ENCODE results near the gene OLIG1. TPM values are rescaled to one million over a fixed set of nuclear protein-coding genes. Genes with fewer than 3 reads are reported as not detected.

Gene OLIG1
- total RNA-seq, 2 donors from 2014 or later = not detected

DNA sequence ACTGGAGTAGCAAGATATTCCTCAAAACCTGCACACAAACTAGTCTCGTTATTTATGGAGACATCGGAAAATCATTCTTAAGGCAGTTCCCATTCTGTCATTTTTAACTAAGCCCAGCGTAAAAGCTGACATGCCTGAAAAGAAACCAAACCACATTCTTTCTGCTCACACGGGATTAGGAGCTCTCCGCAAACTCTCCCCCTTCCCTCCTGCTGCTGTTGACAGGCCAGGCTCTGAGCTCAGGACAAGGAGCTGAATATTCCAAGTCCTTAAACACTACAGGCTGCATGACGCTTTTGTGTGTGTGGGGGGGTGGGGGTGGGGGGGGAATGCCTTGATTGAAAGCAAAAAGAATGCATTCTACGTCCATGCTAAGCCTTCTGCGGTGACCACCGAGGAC is 5.2 kb downstream of the OLIG1 start:
- no peak overlapping the region for H3K4me3 ChIP-seq
- peaks cover 14 to 16% of the 10 kb centered on the region in 2 donors for H3K27me3 ChIP-seq
- H3K4me1 ChIP-seq = peaks cover 0 to 18% of the 10 kb centered on the region in 2 donors

DNA sequence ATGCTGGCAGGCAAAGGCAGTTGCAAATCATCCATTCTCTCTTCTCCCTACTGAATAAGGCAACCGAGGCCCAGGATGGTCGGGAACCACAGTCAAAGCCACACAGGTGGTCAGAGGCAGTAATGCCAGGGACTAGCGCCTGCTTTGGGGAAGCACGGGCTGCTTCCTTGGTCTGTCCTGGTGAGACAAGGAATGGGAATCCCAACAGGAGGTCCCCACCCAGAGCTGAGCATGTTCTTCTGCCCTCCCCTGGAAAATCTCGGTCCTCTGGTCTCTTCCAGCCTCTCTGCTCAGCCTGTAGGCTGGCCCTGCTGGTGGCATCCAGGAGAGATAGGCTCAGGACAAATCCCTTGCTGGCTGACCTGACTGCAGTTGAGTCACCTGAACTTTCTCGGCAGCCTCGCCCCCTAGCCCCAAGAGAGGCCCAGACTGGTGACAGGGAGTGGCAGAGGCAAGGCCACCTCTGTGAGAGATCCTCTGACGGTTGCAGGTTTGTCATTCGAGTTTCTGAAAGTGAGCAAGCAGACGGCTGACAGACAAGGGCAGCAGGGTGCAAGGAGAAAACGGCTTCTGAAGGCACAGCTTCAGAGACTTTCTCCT is 5.8 kb downstream of the OLIG1 start:
- peaks cover 14 to 16% of the 10 kb centered on the region in 2 donors for H3K27me3 ChIP-seq

More for the DNA sequence above, 5.2 kb downstream of the OLIG1 start:
- H3K9me3 ChIP-seq = no peaks in the 10 kb centered on the region
- H3K36me3 ChIP-seq = no peaks in the 10 kb centered on the region
- H3K27ac ChIP-seq = no peak overlapping the region
- TF ChIP-seq, protein P1, sequence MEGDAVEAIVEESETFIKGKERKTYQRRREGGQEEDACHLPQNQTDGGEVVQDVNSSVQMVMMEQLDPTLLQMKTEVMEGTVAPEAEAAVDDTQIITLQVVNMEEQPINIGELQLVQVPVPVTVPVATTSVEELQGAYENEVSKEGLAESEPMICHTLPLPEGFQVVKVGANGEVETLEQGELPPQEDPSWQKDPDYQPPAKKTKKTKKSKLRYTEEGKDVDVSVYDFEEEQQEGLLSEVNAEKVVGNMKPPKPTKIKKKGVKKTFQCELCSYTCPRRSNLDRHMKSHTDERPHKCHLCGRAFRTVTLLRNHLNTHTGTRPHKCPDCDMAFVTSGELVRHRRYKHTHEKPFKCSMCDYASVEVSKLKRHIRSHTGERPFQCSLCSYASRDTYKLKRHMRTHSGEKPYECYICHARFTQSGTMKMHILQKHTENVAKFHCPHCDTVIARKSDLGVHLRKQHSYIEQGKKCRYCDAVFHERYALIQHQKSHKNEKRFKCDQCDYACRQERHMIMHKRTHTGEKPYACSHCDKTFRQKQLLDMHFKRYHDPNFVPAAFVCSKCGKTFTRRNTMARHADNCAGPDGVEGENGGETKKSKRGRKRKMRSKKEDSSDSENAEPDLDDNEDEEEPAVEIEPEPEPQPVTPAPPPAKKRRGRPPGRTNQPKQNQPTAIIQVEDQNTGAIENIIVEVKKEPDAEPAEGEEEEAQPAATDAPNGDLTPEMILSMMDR (IDR thresholded peaks at IDR 0.05) = no peak
- no peak for DNase-seq (ENCODE audit: low spot score)

DNA sequence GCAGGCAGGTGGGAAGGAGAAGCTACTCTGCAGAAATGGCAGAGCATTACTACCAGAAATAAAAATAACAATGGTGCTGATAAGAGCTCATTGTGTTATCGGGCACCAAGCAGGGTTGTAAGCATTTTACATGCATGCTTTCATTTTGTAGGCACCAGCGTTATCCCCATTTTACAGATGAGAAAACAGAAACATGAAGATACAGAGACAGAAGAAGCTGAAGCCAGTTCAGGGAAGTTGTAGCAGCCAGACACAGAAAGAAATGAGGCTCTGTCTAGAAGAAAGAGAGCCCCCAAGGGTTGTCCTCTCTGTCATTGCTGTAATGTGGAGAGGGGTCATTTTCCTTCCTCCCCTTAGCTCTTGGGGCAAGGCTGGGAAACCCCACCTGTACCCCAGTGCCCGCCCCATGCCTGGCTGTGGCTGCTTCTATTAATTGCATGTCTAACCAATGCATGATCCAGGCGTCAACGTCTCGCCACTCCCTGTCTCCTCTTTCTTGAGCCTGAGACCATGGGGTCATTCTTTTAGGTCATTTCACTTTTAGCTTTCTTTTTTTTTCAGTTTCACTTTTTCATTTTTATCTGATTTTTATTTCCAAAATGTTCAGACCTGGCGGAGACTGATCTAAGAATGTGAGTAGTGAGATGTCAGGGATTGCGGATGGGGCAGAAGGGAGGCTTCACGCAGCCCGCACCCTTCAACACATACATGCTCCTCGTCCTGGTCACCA is 6.8 kb downstream of the OLIG1 start:
- H3K27me3 ChIP-seq = peaks cover 4 to 9% of the 10 kb centered on the region in 2 donors
- no peak overlapping the region for H3K27ac ChIP-seq
- TF ChIP-seq, protein P1 (IDR thresholded peaks at IDR 0.05) = no peak
- peaks cover 0 to 4% of the 10 kb centered on the region in 2 donors for H3K4me1 ChIP-seq
- H3K9me3 ChIP-seq = no peaks in the 10 kb centered on the region
- no peaks in the 10 kb centered on the region for H3K36me3 ChIP-seq
- no peak for DNase-seq (ENCODE audit: low spot score)
- no peak overlapping the region for H3K4me3 ChIP-seq

More for the DNA sequence above, 5.8 kb downstream of the OLIG1 start:
- TF ChIP-seq, protein P1 (IDR thresholded peaks at IDR 0.05) = no peak
- DNase-seq (ENCODE audit: low spot score) = no peak
- H3K4me3 ChIP-seq = no peak overlapping the region
- H3K4me1 ChIP-seq = peaks cover 0 to 14% of the 10 kb centered on the region in 2 donors
- no peaks in the 10 kb centered on the region for H3K9me3 ChIP-seq
- no peaks in the 10 kb centered on the region for H3K36me3 ChIP-seq
- H3K27ac ChIP-seq = no peak overlapping the region

DNA sequence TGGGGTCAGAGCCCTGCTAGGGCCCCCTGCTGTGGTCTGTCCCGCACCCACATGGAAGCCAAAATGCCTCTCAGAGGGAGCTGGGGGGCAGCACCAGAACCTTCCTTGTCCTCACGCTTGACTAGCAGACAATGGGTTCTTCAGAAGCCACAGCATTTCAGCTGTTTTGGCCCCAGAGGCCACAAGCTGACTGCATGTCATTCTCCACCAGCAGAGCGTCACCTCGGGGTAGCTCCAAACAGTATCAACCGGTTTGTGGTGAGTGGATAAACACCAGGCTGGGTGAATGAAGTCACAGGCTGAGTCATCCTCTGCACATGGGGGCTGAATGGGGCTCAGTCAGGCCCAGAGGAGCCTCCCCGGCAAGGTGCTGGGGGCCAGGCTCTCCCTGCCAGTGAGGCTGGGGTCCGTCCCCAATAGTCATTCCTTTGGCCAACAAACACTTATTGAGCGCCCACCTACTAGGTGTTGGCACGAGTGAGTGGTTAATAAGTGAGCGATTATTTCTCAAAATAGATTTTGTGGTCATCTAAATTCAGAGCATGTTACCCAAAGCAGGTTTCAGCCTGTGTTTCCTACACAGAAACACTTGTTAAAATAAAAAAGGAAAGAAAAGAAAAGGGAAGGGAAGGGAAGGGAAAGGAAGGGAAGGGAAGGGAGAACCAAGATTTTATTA is 9.1 kb downstream of the OLIG1 start:
- H3K27me3 ChIP-seq = no peaks in the 10 kb centered on the region
- TF ChIP-seq, protein P1 (IDR thresholded peaks at IDR 0.05) = no peak

DNA sequence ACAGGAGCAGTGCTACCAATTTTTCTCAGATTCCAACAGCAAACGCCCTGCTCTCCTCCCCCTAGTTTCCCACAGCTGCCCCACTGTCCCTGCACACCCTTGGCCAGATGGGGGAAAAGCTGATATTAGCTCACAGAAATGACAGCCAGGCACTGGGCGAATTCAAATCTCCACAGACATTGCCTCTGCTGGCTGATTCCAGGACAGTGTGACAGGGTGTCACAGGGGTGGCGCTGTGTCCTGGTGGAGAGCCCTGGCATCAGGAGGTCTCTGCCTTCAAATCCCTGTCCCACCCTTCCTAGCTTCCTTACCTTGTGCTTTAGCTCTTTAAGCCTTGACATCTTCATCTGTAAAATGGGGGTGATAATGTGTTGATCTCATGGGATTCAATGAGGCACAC is 10.4 kb downstream of the OLIG1 start:
- no peaks in the 10 kb centered on the region for H3K4me1 ChIP-seq
- H3K27ac ChIP-seq = no peak overlapping the region
- H3K36me3 ChIP-seq = no peaks in the 10 kb centered on the region
- no peaks in the 10 kb centered on the region for H3K9me3 ChIP-seq
- TF ChIP-seq, protein P1 (IDR thresholded peaks at IDR 0.05) = no peak
- H3K27me3 ChIP-seq = no peaks in the 10 kb centered on the region
- DNase-seq (ENCODE audit: low spot score) = no peak
- no peak overlapping the region for H3K4me3 ChIP-seq

More for the DNA sequence above, 9.1 kb downstream of the OLIG1 start:
- no peak for DNase-seq (ENCODE audit: low spot score)
- no peaks in the 10 kb centered on the region for H3K36me3 ChIP-seq
- no peaks in the 10 kb centered on the region for H3K9me3 ChIP-seq
- no peaks in the 10 kb centered on the region for H3K4me1 ChIP-seq
- H3K4me3 ChIP-seq = no peak overlapping the region
- H3K27ac ChIP-seq = no peak overlapping the region

Measured in right atrium auricular region (tissue), 2 donors.